Measurements from ENCODE around the gene ZNF48. TPM values are rescaled to one million over a fixed set of nuclear protein-coding genes. Genes with fewer than 3 reads are reported as not detected.

The ZNF48 gene
- total and polyA plus RNA-seq, 2 donors (not counting 1 experiment from before 2014, with no cell fraction given) = 3.2 to 7.3 TPM

- peaks cover 7% of the 10 kb centered on the region for H3K4me1 ChIP-seq (ENCODE audit: control insufficient read depth, extremely low read depth, insufficient read depth, low read length)
- H3K4me3 ChIP-seq (replicated peaks in 1 of 4; ENCODE audit: control extremely low read depth in 1 of 4, insufficient read depth in 1 of 4, low read depth in 3 of 4, low read length in 4 of 4) = peak overlapping the region; percentile 79 to 99 (median 80)
- no peaks in the 10 kb centered on the region for H3K9me3 ChIP-seq (ENCODE audit: control insufficient read depth, insufficient read depth, low read depth, low read length)
- H3K27ac ChIP-seq (ENCODE audit: insufficient read depth, low read length) = peak overlapping the region; percentile 91
- peaks cover 5% of the 10 kb centered on the region for H3K36me3 ChIP-seq (ENCODE audit: control insufficient read depth, insufficient read depth, low read length)
- no peaks in the 10 kb centered on the region for H3K27me3 ChIP-seq (ENCODE audit: control insufficient read depth, insufficient read depth, low read length)
- H3K9ac ChIP-seq (ENCODE audit: insufficient read depth, low read length) = peak overlapping the region; percentile 93
- H3K79me2 ChIP-seq (ENCODE audit: control insufficient read depth, insufficient read depth, low read length) = peaks cover 11% of the 10 kb centered on the region
- TF ChIP-seq CTCF (conservative IDR thresholded peaks at IDR 0.05 in 1 of 2, IDR thresholded peaks at IDR 0.05 in 1 of 2; ENCODE audit: low read depth in 1 of 2, low read length in 2 of 2) (no peak), EZH2 (IDR thresholded peaks at IDR 0.05; ENCODE audit: low read length, missing control alignments) (no peak)
- no peak for DNase-seq (ENCODE audit: low read depth in 2 of 2)
- H3K4me2 ChIP-seq (ENCODE audit: extremely low read depth, insufficient read depth, low read length) = peak overlapping the region; percentile 99
- no peaks in the 10 kb centered on the region for H4K20me1 ChIP-seq (ENCODE audit: control insufficient read depth, extremely low read depth, insufficient read depth, low read length)
- peak overlapping the region; percentile 88 for H2AFZ ChIP-seq (ENCODE audit: low read length)
These were observed 49.9 kb downstream of the ZNF48 start for GRCh38 chr16:30445149-30445407.

DNA sequence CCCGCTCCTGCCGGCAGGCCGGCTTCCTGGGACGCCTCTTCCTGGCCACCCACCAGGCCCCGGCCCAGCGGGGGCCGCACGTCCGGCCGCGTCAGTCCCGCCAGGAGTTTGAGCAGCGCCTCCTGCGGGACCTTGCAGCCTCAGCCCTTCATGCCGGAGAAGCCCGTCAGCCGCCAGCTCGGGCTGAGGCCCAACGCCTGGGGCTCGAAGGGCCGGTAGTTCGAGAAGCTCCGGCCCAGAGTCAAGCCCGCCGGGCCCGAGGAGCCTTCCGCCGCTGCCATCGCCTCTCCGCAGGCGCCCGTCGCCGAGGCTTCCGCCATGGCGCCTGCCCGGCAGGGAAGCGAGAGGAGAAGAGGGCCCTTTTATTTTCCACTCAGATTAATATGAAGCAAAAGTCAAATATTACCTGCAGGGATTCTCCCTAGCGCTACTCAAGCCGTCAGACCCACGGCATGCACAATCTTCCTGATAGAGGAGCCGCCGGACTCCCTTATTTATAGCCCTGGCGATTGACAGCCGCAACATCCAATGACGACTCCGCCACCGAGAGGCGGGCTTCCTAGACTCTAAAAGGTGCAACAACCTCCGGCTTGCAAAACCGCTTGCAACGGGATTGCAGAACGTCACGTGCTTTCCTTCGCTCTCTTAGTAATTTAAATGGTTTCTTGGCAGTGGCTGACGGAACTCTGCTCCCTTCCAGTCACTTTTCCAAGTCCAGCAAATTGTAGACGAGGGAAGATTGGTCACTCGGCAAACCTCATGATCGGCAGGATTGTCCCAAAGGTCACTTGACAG, 50.4 kb downstream of the ZNF48 start, which contains the start of gene SEPHS2:
TSS of gene SEPHS2 (minus strand) at position 467 of the 795 bp plus-strand sequence. CDS start at position 320, 147 bp downstream.
- Histone ChIP-seq H3K79me2 (ENCODE audit: control insufficient read depth, insufficient read depth, low read length) (peaks cover 11% of the 10 kb centered on the region), H3K27me3 (ENCODE audit: control insufficient read depth, insufficient read depth, low read length) (no peaks in the 10 kb centered on the region), H3K36me3 (ENCODE audit: control insufficient read depth, insufficient read depth, low read length) (peaks cover 5% of the 10 kb centered on the region), H2AFZ (ENCODE audit: low read length) (peak within 1 kb of the TSS; percentile 88), H4K20me1 (ENCODE audit: control insufficient read depth, extremely low read depth, insufficient read depth, low read length) (no peaks in the 10 kb centered on the region), H3K4me2 (ENCODE audit: extremely low read depth, insufficient read depth, low read length) (peak within 1 kb of the TSS; percentile 99), H3K27ac (ENCODE audit: insufficient read depth, low read length) (peak within 1 kb of the TSS; percentile 91), H3K4me1 (ENCODE audit: control insufficient read depth, extremely low read depth, insufficient read depth, low read length) (peaks cover 7% of the 10 kb centered on the region), H3K9me3 (ENCODE audit: control insufficient read depth, insufficient read depth, low read depth, low read length) (no peaks in the 10 kb centered on the region), H3K4me3 (replicated peaks in 1 of 4; ENCODE audit: control extremely low read depth in 1 of 4, insufficient read depth in 1 of 4, low read depth in 3 of 4, low read length in 4 of 4) (peak within 1 kb of the TSS; percentile 79 to 99 (median 80)), H3K9ac (ENCODE audit: insufficient read depth, low read length) (peak within 1 kb of the TSS; percentile 93)
- TF ChIP-seq EZH2 (IDR thresholded peaks at IDR 0.05; ENCODE audit: low read length, missing control alignments) = no peak
- peak; percentile 40 for TF ChIP-seq CTCF (conservative IDR thresholded peaks at IDR 0.05 in 1 of 2, IDR thresholded peaks at IDR 0.05 in 1 of 2; ENCODE audit: low read depth in 1 of 2, low read length in 2 of 2)
- peak; percentile 98 to 99 for DNase-seq (ENCODE audit: low read depth in 2 of 2)

DNA sequence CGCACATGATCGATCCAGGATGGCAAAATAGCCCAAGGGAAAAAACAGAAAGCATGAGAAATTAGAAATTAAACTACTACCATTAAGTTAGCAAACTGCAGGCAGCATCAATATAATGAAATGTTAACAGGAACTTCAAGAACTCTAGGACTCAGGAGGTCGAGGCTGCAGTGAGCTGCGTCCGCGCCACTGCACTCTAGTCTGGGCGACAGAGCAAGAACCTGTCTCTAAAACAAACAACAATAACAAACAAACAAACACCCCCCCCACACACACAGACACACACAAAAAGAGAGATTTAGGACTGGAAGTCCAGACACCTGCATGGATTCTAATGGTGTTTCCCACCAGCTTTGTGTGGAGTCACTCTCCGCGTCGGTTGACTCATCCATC, 51.0 kb downstream of the ZNF48 start:
- Histone ChIP-seq H3K4me1 (ENCODE audit: control insufficient read depth, extremely low read depth, insufficient read depth, low read length) (peaks cover 7% of the 10 kb centered on the region), H3K27me3 (ENCODE audit: control insufficient read depth, insufficient read depth, low read length) (no peaks in the 10 kb centered on the region), H2AFZ (ENCODE audit: low read length) (peak overlapping the region; percentile 84), H3K9me3 (ENCODE audit: control insufficient read depth, insufficient read depth, low read depth, low read length) (no peaks in the 10 kb centered on the region), H4K20me1 (ENCODE audit: control insufficient read depth, extremely low read depth, insufficient read depth, low read length) (no peaks in the 10 kb centered on the region), H3K27ac (ENCODE audit: insufficient read depth, low read length) (peak overlapping the region; percentile 91), H3K36me3 (ENCODE audit: control insufficient read depth, insufficient read depth, low read length) (peaks cover 5% of the 10 kb centered on the region), H3K9ac (ENCODE audit: insufficient read depth, low read length) (peak overlapping the region; percentile 20), H3K4me2 (ENCODE audit: extremely low read depth, insufficient read depth, low read length) (peak overlapping the region; percentile 83), H3K79me2 (ENCODE audit: control insufficient read depth, insufficient read depth, low read length) (peaks cover 11% of the 10 kb centered on the region), H3K4me3 (replicated peaks in 1 of 4; ENCODE audit: control extremely low read depth in 1 of 4, insufficient read depth in 1 of 4, low read depth in 3 of 4, low read length in 4 of 4) (peak overlapping the region; percentile 79 to 99 (median 80))
- DNase-seq (ENCODE audit: low read depth in 2 of 2) = no peak
- TF ChIP-seq EZH2 (IDR thresholded peaks at IDR 0.05; ENCODE audit: low read length, missing control alignments) (no peak), CTCF (conservative IDR thresholded peaks at IDR 0.05 in 1 of 2, IDR thresholded peaks at IDR 0.05 in 1 of 2; ENCODE audit: low read depth in 1 of 2, low read length in 2 of 2) (no peak)

Data from fibroblast of lung (primary cell).